ENCODE results near the gene NR2C2AP. TPM values are rescaled to one million over a fixed set of nuclear protein-coding genes. Genes with fewer than 3 reads are reported as not detected.
A peak's percentile ranks its signal among the peaks of the same experiment; 100 is the strongest.

NR2C2AP gene
- total RNA-seq, 1 experiment from 2014 or later = 45.3 TPM

DNA sequence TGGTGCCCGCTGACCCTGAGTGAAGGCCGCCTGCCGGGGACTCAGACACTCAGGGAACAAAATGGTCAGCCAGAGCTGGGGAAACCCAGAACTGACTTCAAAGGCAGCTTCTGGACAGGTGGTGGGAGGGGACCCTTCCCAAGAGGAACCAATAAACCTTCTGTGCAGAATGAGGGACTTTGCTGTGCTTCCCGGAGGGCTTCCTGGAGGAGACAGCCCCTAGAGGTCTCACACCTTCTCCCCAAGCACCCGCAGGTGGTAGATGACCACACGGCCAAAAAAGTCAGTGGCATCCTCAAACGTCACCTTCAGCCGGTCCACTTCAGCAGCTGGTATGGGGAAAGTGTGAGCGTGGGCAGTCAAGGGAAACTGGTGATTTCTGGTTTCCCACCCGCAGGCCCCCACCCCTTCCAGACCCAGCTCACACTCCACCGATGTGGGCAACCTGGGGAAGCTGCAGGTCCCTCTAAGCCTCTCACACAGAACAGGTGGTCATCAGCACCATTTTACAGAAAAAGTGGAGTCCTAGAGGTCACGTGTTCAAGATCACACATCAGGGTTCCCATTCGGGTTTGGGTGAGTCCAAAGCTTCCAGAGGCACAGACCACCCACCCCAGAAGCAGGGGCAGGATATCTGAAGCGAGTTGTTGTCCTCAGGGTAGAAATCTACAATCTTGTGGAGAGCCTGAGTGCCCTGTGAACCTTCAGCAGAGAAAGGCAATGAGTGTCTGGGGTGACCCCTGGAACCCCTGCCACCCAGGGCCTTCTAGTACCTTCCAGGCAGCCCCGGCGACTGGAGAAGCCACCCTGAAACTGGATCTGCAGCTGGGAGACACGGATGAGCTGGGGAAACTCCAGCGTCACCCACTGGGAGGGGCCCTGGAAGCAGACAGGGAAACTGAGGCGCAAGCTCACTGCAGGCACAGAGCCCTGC, 1.2 kb downstream of the NR2C2AP start:
- BruUV-seq (replicated peaks) = no TSS peak
- ChIA-PET CTCF (no interaction called here), POLR2A (ENCODE audit: low non-redundant PET) (no interaction called here)
- Histone ChIP-seq H3K9me3 (ENCODE audit: low read depth, low read length, poor library complexity, severe bottlenecking) (no peaks in the 10 kb centered on the region), H3K4me3 (ENCODE audit: low read depth, low read length, poor library complexity, severe bottlenecking) (peak overlapping the region; percentile 68), H3K27me3 (replicated peaks; ENCODE audit: insufficient read depth, low read depth, low read length, poor library complexity) (no peaks in the 10 kb centered on the region), H3K27ac (ENCODE audit: low read depth, low read length, poor library complexity, severe bottlenecking) (peak overlapping the region; percentile 89), H3K4me1 (ENCODE audit: insufficient read depth, low read length, poor library complexity, severe bottlenecking) (peaks cover 10% of the 10 kb centered on the region), H3K36me3 (ENCODE audit: insufficient read depth, low read length, poor library complexity, severe bottlenecking) (peaks cover 20% of the 10 kb centered on the region)
- TF ChIP-seq EZH2 (IDR thresholded peaks at IDR 0.05; ENCODE audit: borderline replicate concordance, low read depth, low read length, poor library complexity, severe bottlenecking) = no peak
- TF ChIP-seq, protein P1, sequence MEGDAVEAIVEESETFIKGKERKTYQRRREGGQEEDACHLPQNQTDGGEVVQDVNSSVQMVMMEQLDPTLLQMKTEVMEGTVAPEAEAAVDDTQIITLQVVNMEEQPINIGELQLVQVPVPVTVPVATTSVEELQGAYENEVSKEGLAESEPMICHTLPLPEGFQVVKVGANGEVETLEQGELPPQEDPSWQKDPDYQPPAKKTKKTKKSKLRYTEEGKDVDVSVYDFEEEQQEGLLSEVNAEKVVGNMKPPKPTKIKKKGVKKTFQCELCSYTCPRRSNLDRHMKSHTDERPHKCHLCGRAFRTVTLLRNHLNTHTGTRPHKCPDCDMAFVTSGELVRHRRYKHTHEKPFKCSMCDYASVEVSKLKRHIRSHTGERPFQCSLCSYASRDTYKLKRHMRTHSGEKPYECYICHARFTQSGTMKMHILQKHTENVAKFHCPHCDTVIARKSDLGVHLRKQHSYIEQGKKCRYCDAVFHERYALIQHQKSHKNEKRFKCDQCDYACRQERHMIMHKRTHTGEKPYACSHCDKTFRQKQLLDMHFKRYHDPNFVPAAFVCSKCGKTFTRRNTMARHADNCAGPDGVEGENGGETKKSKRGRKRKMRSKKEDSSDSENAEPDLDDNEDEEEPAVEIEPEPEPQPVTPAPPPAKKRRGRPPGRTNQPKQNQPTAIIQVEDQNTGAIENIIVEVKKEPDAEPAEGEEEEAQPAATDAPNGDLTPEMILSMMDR (conservative IDR thresholded peaks at IDR 0.05; ENCODE audit: low read depth, low read length) = no peak
- intact Hi-C loops (cut with micrococcal nuclease; ENCODE audit: unreplicated experiment) = no loop called here
- no peak for DNase-seq (ENCODE audit: low spot score)

DNA sequence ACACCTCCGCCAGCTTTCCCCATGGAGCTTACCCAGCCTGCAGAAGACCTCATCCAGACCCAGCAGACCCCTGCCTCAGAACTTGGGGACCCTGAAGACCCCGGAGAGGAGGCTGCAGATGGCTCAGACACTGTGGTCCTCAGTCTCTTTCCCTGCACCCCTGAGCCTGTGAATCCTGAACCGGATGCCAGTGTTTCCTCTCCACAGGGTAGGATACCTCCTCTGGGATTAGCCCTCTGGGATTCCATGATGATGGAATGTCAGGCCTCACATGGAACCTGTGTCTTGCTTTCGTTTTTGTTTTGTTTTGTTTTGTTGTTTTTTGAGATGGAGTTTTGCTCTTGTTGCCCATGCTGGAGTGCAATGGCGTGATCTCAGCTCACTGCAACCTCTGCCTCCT, 9.3 kb downstream of the NR2C2AP start:
- intact Hi-C loops (cut with micrococcal nuclease; ENCODE audit: unreplicated experiment) = loop anchor here (1.0 kb wide), 1 partner anchor 126 kb away; the partner anchor contains the start of genes MAU2 and SUGP1
- CTCF ChIA-PET = no interaction called here
- Histone ChIP-seq H3K4me1 (ENCODE audit: insufficient read depth, low read length, poor library complexity, severe bottlenecking) (peaks cover 13% of the 10 kb centered on the region), H3K27ac (ENCODE audit: low read depth, low read length, poor library complexity, severe bottlenecking) (no peak overlapping the region), H3K27me3 (replicated peaks; ENCODE audit: insufficient read depth, low read depth, low read length, poor library complexity) (no peaks in the 10 kb centered on the region), H3K36me3 (ENCODE audit: insufficient read depth, low read length, poor library complexity, severe bottlenecking) (peaks cover 14% of the 10 kb centered on the region), H3K9me3 (ENCODE audit: low read depth, low read length, poor library complexity, severe bottlenecking) (no peaks in the 10 kb centered on the region), H3K4me3 (ENCODE audit: low read depth, low read length, poor library complexity, severe bottlenecking) (peak overlapping the region; percentile 98)
- DNase-seq (ENCODE audit: low spot score) = no peak
- TF ChIP-seq EZH2 (IDR thresholded peaks at IDR 0.05; ENCODE audit: borderline replicate concordance, low read depth, low read length, poor library complexity, severe bottlenecking) = no peak
- TF ChIP-seq, protein P1 (conservative IDR thresholded peaks at IDR 0.05; ENCODE audit: low read depth, low read length) = no peak
- POLR2A ChIA-PET (ENCODE audit: low non-redundant PET) = no interaction called here
- BruUV-seq (replicated peaks) = no TSS peak

DNA sequence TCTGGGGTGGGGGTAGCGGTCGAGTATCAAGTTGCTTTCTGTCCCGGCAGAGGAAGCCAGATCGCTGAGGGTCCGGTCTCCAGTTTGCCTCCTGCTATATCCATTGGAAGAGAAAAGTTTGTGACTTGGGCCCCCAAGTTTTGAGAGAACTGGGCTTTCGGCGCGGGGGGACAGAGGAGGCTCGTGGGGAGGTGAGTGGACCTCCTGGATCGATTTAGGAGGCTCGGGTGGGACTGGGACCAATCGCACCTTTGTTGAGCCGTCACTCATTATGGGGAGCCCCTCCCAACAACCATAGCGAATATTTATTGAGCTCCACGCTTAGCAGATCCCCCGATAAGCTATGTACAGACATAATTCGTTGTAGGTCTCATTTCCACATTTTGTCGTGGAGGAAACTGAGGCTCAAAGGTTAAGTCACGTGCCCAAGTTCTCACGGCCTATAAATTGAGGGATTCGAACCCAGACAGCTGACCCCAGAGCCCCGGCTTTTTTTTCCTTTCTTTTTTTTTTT, 10.2 kb downstream of the NR2C2AP start:
- Histone ChIP-seq H3K36me3 (ENCODE audit: insufficient read depth, low read length, poor library complexity, severe bottlenecking) (peaks cover 7% of the 10 kb centered on the region), H3K9me3 (ENCODE audit: low read depth, low read length, poor library complexity, severe bottlenecking) (no peaks in the 10 kb centered on the region), H3K4me1 (ENCODE audit: insufficient read depth, low read length, poor library complexity, severe bottlenecking) (peaks cover 13% of the 10 kb centered on the region), H3K27ac (ENCODE audit: low read depth, low read length, poor library complexity, severe bottlenecking) (peak overlapping the region; percentile 100), H3K4me3 (ENCODE audit: low read depth, low read length, poor library complexity, severe bottlenecking) (peak overlapping the region; percentile 98), H3K27me3 (replicated peaks; ENCODE audit: insufficient read depth, low read depth, low read length, poor library complexity) (no peaks in the 10 kb centered on the region)
- DNase-seq (ENCODE audit: low spot score) = no peak
- BruUV-seq (replicated peaks) = TSS peak; percentile 81
- no peak for TF ChIP-seq EZH2 (IDR thresholded peaks at IDR 0.05; ENCODE audit: borderline replicate concordance, low read depth, low read length, poor library complexity, severe bottlenecking)
- TF ChIP-seq, protein P1 (conservative IDR thresholded peaks at IDR 0.05; ENCODE audit: low read depth, low read length) = no peak
- ChIA-PET CTCF (interaction anchor here (0.7 kb wide), 1 partner anchor 19 kb away, joined by 3 read pairs; no protein-coding TSS in a partner anchor), POLR2A (ENCODE audit: low non-redundant PET) (no interaction called here)
- intact Hi-C loops (cut with micrococcal nuclease; ENCODE audit: unreplicated experiment) = loop anchor here (1.0 kb wide), 1 partner anchor 127 kb away; the partner anchor contains the start of genes MAU2 and SUGP1
